HepG2 (cell line): ENCODE results near the gene PTPRN. TPM values are rescaled to one million over a fixed set of nuclear protein-coding genes. Genes with fewer than 3 reads are reported as not detected.

Experiments used
- ATRX ChIP-seq: sonication (generic); formaldehyde crosslinking; IDR thresholded peaks from 2 replicates; pipeline ENCODE4 v1.4.0; 2020; ENCODE audit warnings: missing genetic modification reagents, borderline replicate concordance
- EEA1 ChIP-seq: sonication (generic); formaldehyde crosslinking; IDR thresholded peaks from 2 replicates; pipeline ENCODE4 v1.5.1; 2020; ENCODE audit warnings: mild to moderate bottlenecking, missing genetic modification reagents, borderline replicate concordance
- JUND ChIP-seq: sonication (generic); formaldehyde crosslinking; IDR thresholded peaks from 2 replicates; pipeline ENCODE4 v1.8.0; 2022; ENCODE audit warnings: mild to moderate bottlenecking, missing genetic modification reagents
- KLF6 ChIP-seq: IDR thresholded peaks from 2 replicates; pipeline ENCODE4 v1.8.0; 2016; ENCODE audit warnings: missing biosample characterization, missing genetic modification reagents
- LCORL ChIP-seq, 2 experiments: fragments of 450-650 bp in 1 of 2; sonication (generic) in 1 of 2; formaldehyde crosslinking in 1 of 2; IDR thresholded peaks; 2 replicates each; pipeline versions ENCODE4 v1.5.0 to v1.6.1; 2017 to 2020; ENCODE audit warnings: antibody characterized with exemption in 1 of 2, missing genetic modification reagents in 1 of 2
- NR1H2 ChIP-seq: sonication (generic); formaldehyde crosslinking; IDR thresholded peaks from 2 replicates; pipeline ENCODE4 v1.8.1; 2022; ENCODE audit warnings: low read depth, missing genetic modification reagents, borderline replicate concordance
- REXO4 ChIP-seq: sonication (generic); formaldehyde crosslinking; IDR thresholded peaks from 2 replicates; pipeline ENCODE4 v1.8.0; 2022; ENCODE audit warnings: missing genetic modification reagents, mild to moderate bottlenecking, borderline replicate concordance
- TCF7L2 ChIP-seq: IDR thresholded peaks from 2 replicates; pipeline ENCODE4 v1.6.1; 2011; ENCODE audit warnings: mild to moderate bottlenecking, low read depth, low read length, moderate library complexity
- ZFP37 ChIP-seq: sonication (generic); formaldehyde crosslinking; IDR thresholded peaks from 2 replicates; pipeline ENCODE4 v1.4.0; 2020; ENCODE audit warnings: missing genetic modification reagents, borderline replicate concordance
- ZMYM3 ChIP-seq: sonication (generic); formaldehyde crosslinking; IDR thresholded peaks from 2 replicates; pipeline ENCODE4 v1.5.1; 2020; ENCODE audit warnings: mild to moderate bottlenecking, missing genetic modification reagents
- ZNF121 ChIP-seq: sonication (generic); formaldehyde crosslinking; IDR thresholded peaks from 2 replicates; pipeline ENCODE4 v1.5.0; 2020; ENCODE audit warnings: mild to moderate bottlenecking, missing genetic modification reagents
- ZNF7 ChIP-seq: IDR thresholded peaks from 2 replicates; pipeline ENCODE4 v1.6.1; 2016; ENCODE audit warnings: missing biosample characterization, missing genetic modification reagents
- ZSCAN30 ChIP-seq: sonication (generic); formaldehyde crosslinking; IDR thresholded peaks from 2 replicates; pipeline ENCODE4 v1.5.0; 2020; ENCODE audit warnings: mild to moderate bottlenecking, missing genetic modification reagents
- polyA plus RNA-seq, 8 experiments: library from polyadenylated mRNA; depleted of rRNA in 3 of 8; stranded (reverse) in 7 of 8; unstranded in 1 of 8; fragments of >200 nt; fragmentation: Illumina TruSeq in 4 of 8; extraction: Trizol in 4 of 8; gene quantifications; 2 replicates each; pipeline versions ENCODE4 v1.2.1 to v1.2.3, GENCODE V29; 2011 to 2016; ENCODE audit warnings: low read depth in 4 of 8, missing spikeins in 1 of 8, mixed read lengths in 1 of 8; ENCODE audit not compliant: insufficient read depth in 1 of 8
- total RNA-seq, 5 experiments: library from RNA; depleted of rRNA; stranded (reverse); fragments of >200 nt; fragmentation: Illumina TruSeq; extraction: Trizol; gene quantifications; 2 replicates each; pipeline ENCODE4 v1.2.3, GENCODE V29; 2016; ENCODE audit warnings: low read depth in 1 of 5
- TF ChIP-seq, protein P1 (sequence below): sonication (generic); formaldehyde crosslinking; IDR thresholded peaks from one replicate; pipeline ENCODE4 v1.5.1; 2020; ENCODE audit warnings: mild to moderate bottlenecking, missing genetic modification reagents; ENCODE audit errors: not compliant biosample characterization
- TF ChIP-seq, protein P2 (sequence below): sonication (generic); formaldehyde crosslinking; IDR thresholded peaks from 2 replicates; pipeline ENCODE4 v1.4.0; 2020; ENCODE audit warnings: mild to moderate bottlenecking, low read depth, missing genetic modification reagents
- TF ChIP-seq, protein P3 (sequence below): sonication (generic); formaldehyde crosslinking; IDR thresholded peaks from 2 replicates; pipeline ENCODE4 v1.4.0; 2020; ENCODE audit warnings: missing genetic modification reagents

The PTPRN gene
- total and polyA plus RNA-seq, 2 of the 13 experiments (the other 11 are each of a cell fraction or from before 2014, with no cell fraction given) = 0.26 TPM; not detected in 1

DNA sequence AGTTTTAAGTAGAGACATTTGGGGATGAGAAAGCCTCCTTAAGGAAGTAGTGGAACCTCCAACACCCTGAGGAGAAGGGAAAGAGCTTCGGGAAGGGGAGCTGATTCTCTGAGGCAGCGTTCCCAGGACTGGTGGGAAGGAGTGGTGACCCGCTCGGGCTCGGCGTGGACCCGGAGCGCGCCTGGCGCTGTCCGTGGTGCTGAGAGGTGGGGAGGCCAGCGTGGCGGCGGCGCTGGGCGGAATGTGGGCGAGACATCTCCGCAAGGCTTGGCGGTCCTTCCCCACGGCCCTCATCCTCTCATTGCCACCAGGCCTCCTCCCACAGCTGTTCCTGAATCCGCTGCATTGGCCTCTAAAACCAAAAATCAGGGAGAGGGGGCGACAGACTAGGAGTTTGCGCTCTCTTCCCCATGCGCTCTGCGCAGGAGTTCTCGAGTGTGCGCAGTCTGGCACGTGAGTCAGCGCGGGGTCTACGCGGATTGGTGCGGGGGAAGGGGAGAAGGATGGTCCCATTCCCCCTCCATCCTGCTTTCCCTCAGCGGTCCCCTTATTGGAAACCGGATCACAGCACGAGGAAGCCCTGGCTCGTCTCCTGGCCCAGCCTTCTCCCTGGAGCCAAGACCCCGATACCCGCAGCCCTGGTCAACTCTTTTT, 22.5 kb upstream of the PTPRN start (continued):
- TF ChIP-seq, protein P1, sequence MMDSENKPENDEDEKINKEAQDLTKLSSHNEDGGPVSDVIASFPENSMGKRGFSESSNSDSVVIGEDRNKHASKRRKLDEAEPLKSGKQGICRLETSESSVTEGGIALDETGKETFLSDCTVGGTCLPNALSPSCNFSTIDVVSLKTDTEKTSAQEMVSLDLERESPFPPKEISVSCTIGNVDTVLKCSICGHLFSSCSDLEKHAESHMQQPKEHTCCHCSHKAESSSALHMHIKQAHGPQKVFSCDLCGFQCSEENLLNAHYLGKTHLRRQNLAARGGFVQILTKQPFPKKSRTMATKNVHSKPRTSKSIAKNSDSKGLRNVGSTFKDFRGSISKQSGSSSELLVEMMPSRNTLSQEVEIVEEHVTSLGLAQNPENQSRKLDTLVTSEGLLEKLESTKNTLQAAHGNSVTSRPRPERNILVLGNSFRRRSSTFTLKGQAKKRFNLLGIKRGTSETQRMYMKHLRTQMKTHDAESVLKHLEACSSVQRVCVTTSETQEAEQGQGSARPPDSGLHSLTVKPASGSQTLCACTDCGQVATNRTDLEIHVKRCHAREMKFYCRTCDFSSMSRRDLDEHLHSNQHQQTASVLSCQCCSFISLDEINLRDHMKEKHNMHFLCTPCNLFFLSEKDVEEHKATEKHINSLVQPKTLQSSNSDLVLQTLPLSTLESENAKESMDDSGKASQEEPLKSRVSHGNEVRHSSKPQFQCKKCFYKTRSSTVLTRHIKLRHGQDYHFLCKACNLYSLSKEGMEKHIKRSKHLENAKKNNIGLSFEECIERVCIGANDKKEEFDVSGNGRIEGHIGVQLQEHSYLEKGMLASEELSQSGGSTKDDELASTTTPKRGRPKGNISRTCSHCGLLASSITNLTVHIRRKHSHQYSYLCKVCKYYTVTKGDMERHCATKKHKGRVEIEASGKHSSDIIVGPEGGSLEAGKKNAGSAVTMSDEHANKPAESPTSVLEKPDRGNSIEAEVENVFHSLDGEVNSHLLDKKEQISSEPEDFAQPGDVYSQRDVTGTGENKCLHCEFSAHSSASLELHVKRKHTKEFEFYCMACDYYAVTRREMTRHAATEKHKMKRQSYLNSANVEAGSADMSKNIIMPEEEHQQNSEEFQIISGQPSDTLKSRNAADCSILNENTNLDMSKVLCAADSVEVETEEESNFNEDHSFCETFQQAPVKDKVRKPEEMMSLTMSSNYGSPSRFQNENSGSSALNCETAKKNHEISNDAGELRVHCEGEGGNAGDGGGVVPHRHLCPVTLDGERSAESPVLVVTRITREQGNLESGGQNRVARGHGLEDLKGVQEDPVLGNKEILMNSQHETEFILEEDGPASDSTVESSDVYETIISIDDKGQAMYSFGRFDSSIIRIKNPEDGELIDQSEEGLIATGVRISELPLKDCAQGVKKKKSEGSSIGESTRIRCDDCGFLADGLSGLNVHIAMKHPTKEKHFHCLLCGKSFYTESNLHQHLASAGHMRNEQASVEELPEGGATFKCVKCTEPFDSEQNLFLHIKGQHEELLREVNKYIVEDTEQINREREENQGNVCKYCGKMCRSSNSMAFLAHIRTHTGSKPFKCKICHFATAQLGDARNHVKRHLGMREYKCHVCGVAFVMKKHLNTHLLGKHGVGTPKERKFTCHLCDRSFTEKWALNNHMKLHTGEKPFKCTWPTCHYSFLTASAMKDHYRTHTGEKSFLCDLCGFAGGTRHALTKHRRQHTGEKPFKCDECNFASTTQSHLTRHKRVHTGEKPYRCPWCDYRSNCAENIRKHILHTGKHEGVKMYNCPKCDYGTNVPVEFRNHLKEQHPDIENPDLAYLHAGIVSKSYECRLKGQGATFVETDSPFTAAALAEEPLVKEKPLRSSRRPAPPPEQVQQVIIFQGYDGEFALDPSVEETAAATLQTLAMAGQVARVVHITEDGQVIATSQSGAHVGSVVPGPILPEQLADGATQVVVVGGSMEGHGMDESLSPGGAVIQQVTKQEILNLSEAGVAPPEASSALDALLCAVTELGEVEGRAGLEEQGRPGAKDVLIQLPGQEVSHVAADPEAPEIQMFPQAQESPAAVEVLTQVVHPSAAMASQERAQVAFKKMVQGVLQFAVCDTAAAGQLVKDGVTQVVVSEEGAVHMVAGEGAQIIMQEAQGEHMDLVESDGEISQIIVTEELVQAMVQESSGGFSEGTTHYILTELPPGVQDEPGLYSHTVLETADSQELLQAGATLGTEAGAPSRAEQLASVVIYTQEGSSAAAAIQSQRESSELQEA (CRISPR knock-in tag) = no peak
- TF ChIP-seq ZNF121 (CRISPR knock-in tag) (no peak), ATRX (CRISPR knock-in tag) (no peak), JUND (CRISPR knock-in tag) (no peak), ZFP37 (CRISPR knock-in tag) (peak; percentile 93; the same call in 1 of the 2 replicates), REXO4 (CRISPR knock-in tag) (peak; percentile 62; the same call in 1 of the 2 replicates), ZMYM3 (CRISPR knock-in tag) (no peak), KLF6 (peak; percentile 98), ZNF7 (peak; percentile 74), TCF7L2 (no peak), NR1H2 (CRISPR knock-in tag) (peak; percentile 72; the same call in 1 of the 2 replicates), EEA1 (CRISPR knock-in tag) (0 out of 2 replicates have a peak, but pooled peaks have one; percentile 73), LCORL (IDR thresholded peaks at IDR 0.05) (no peak), LCORL (CRISPR knock-in tag; IDR thresholded peaks at IDR 0.05) (no peak), ZSCAN30 (no peak)
- TF ChIP-seq, protein P2, sequence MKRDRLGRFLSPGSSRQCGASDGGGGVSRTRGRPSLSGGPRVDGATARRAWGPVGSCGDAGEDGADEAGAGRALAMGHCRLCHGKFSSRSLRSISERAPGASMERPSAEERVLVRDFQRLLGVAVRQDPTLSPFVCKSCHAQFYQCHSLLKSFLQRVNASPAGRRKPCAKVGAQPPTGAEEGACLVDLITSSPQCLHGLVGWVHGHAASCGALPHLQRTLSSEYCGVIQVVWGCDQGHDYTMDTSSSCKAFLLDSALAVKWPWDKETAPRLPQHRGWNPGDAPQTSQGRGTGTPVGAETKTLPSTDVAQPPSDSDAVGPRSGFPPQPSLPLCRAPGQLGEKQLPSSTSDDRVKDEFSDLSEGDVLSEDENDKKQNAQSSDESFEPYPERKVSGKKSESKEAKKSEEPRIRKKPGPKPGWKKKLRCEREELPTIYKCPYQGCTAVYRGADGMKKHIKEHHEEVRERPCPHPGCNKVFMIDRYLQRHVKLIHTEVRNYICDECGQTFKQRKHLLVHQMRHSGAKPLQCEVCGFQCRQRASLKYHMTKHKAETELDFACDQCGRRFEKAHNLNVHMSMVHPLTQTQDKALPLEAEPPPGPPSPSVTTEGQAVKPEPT (CRISPR knock-in tag) = no peak
- TF ChIP-seq, protein P3, sequence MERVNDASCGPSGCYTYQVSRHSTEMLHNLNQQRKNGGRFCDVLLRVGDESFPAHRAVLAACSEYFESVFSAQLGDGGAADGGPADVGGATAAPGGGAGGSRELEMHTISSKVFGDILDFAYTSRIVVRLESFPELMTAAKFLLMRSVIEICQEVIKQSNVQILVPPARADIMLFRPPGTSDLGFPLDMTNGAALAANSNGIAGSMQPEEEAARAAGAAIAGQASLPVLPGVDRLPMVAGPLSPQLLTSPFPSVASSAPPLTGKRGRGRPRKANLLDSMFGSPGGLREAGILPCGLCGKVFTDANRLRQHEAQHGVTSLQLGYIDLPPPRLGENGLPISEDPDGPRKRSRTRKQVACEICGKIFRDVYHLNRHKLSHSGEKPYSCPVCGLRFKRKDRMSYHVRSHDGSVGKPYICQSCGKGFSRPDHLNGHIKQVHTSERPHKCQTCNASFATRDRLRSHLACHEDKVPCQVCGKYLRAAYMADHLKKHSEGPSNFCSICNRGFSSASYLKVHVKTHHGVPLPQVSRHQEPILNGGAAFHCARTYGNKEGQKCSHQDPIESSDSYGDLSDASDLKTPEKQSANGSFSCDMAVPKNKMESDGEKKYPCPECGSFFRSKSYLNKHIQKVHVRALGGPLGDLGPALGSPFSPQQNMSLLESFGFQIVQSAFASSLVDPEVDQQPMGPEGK (CRISPR knock-in tag) = peak; percentile 57
